RWPE1 (cell line): ENCODE results near the gene AAMDC.

Experiments used
- CTCF ChIA-PET: fragments of 350-600 bp; sonication (Branson Sonifier 250); formaldehyde crosslinking; extraction: SDS; loops from one replicate; lab custom pipeline; 2021; lab: Yijun Ruan, JAX
- POLR2A ChIA-PET: fragments of 400-600 bp; formaldehyde crosslinking; extraction: SDS; loops from one replicate; lab custom pipeline; 2020; ENCODE audit warnings: antibody characterized with exemption; ENCODE audit not compliant: low non-redundant PET; lab: Yijun Ruan, JAX
- DNase-seq: peaks from one replicate; pipeline ENCODE4 v3.0.0; 2012; ENCODE audit warnings: low spot score
- H3K27ac ChIP-seq: fragments of 450-650 bp; 2 replicates; pipeline ENCODE4 v1.5.1; 2017
- TF ChIP-seq, protein P1 (sequence below): fragments of 450-650 bp; conservative IDR thresholded peaks from 2 replicates; pipeline ENCODE4 v1.5.1; 2017; ENCODE audit warnings: low read depth, mild to moderate bottlenecking

Gene AAMDC

DNA sequence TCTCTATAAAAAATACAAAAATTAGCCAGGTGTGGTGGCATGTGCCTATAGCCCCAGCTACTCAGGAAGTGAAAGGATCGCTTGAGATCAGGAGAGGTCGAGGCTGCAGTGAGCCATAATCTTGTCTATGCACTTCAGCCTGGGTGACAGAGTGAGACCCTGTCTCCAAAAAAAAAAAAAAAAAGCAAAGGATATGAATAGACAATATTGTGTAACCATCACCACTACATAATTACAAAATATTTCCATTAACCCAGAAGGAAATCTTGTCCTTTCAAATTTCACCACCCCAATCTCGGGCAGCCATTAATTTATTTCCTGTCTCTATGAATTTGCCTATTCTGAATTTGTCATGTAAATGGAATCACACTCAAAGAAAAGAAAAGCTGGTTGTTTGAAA lies 21.6 kb upstream of the AAMDC start:
- TF ChIP-seq, protein P1, sequence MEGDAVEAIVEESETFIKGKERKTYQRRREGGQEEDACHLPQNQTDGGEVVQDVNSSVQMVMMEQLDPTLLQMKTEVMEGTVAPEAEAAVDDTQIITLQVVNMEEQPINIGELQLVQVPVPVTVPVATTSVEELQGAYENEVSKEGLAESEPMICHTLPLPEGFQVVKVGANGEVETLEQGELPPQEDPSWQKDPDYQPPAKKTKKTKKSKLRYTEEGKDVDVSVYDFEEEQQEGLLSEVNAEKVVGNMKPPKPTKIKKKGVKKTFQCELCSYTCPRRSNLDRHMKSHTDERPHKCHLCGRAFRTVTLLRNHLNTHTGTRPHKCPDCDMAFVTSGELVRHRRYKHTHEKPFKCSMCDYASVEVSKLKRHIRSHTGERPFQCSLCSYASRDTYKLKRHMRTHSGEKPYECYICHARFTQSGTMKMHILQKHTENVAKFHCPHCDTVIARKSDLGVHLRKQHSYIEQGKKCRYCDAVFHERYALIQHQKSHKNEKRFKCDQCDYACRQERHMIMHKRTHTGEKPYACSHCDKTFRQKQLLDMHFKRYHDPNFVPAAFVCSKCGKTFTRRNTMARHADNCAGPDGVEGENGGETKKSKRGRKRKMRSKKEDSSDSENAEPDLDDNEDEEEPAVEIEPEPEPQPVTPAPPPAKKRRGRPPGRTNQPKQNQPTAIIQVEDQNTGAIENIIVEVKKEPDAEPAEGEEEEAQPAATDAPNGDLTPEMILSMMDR: no peak
- POLR2A ChIA-PET: no interaction called here
- CTCF ChIA-PET: no interaction called here
- no peak overlapping the region for H3K27ac ChIP-seq
- DNase-seq: no peak

- CTCF ChIA-PET: no interaction called here
- POLR2A ChIA-PET: no interaction called here
- no peak for DNase-seq
Measured at GRCh38 chr11:77800449-77800848, 20.5 kb upstream of the AAMDC start.

DNA sequence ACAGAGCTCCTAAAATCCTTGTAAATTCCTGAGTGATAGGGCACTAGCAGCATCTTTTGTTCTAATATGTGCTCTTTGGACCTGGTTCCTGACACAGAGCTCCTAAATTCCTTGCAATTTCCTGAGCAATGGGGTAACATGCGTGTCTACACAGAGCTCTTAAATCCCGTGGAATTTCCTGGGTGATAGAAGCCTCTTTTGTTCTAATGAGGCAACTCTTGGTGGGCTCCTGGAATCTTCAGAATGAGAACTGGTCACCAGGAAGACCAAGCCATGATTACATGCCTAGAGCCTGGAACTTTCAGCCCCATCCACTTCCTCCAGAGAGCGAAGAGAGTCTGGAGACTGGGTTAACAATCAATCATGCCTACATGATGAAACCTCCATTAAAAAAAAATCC lies 19.5 kb upstream of the AAMDC start:
- no peak for DNase-seq
- ChIA-PET CTCF (interaction anchor here (1.1 kb wide), 1 partner anchor 244 kb away, joined by 6 read pairs; no protein-coding TSS in a partner anchor), POLR2A (no interaction called here)
- peak overlapping the region; percentile 38; the same call in 1 of the 2 replicates for H3K27ac ChIP-seq
- TF ChIP-seq, protein P1: no peak

More at GRCh38 chr11:77800449-77800848, 20.5 kb upstream of the AAMDC start:
- H3K27ac ChIP-seq: peak overlapping the region; percentile 38; the same call in 1 of the 2 replicates
- TF ChIP-seq, protein P1: no peak

DNA sequence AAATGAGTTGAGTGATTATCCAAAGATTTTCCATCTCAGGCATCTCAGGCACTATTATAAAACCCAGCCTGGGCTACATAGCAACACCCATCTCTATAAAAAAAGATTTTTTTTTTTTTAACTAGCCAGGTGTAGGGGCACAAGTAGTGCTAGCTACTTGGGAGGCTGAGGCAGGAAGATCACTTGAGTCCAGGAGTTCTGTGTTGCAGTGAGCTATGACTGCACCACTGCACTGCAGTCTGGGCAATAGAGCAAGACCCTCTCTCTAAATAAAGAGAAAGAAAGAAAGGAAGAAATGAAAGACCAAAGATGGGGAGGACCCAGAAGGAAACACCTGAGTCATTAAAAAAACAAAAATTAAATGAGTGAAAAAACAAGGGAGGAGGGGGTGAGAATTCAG lies 14.5 kb upstream of the AAMDC start:
- TF ChIP-seq, protein P1: no peak
- no peak overlapping the region for H3K27ac ChIP-seq
- ChIA-PET CTCF (interaction anchor here (0.6 kb wide), 1 partner anchor 318 kb away, joined by 3 read pairs; no protein-coding TSS in a partner anchor), POLR2A (interaction anchor here (0.7 kb wide), 1 partner anchor 365 kb away, joined by 4 read pairs; no protein-coding TSS in a partner anchor)
- DNase-seq: no peak

DNA sequence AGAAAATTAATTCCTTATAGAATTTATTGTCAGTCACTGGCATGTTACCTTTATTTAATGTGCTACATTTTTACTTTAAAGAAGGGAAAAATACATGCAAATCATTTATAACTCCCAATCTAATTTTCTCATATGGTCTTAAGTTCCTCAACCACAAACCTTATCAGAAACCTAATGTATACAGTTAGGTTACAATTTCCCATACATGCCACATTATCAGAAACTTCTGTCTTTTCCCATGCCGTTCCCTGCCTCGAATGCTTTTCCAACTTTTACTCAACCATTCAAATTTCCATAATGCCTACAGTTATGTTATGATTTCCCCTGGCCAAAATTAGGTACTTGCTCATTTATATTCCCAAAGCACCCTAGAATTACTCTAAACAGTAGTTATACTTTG lies 14.0 kb upstream of the AAMDC start:
- ChIA-PET POLR2A (no interaction called here), CTCF (no interaction called here)
- DNase-seq: no peak
- TF ChIP-seq, protein P1: no peak
- no peak overlapping the region for H3K27ac ChIP-seq

GRCh38 chr11:77813256-77813655 lies 7.7 kb upstream of the AAMDC start:
- no peak for DNase-seq
- CTCF ChIA-PET: no interaction called here
- POLR2A ChIA-PET: no interaction called here
- no peak overlapping the region for H3K27ac ChIP-seq
- TF ChIP-seq, protein P1: no peak
